RWPE2 (cell line): ENCODE results near the gene ATG7.

ENCODE experiments used
- ATAC-seq: fragments of 200-7000 bp; cut with Tn5 transposase; 3 replicates; pipeline ENCODE4 v1.9.1; 2021; ENCODE audit warnings: low read depth
- DNase-seq: peaks from one replicate; pipeline ENCODE4 v3.0.0-alpha.2; 2020; ENCODE audit warnings: low spot score
- H3K27ac ChIP-seq: fragments of 450-650 bp; 2 replicates; pipeline ENCODE4 v1.5.1; 2017; ENCODE audit warnings: mild to moderate bottlenecking; ENCODE audit not compliant: poor library complexity, severe bottlenecking
- H3K27me3 ChIP-seq: fragments of 250-450 bp; sonication (Bioruptor Pico); 2 replicates; pipeline ENCODE4 v1.5.1; 2021; ENCODE audit warnings: mild to moderate bottlenecking, moderate library complexity; ENCODE audit not compliant: insufficient read depth, poor library complexity, severe bottlenecking
- H3K36me3 ChIP-seq: fragments of 250-450 bp; sonication (Bioruptor Pico); 2 replicates; pipeline ENCODE4 v1.5.1; 2020; ENCODE audit warnings: low read depth, mild to moderate bottlenecking, moderate library complexity
- H3K4me1 ChIP-seq: fragments of 250-450 bp; sonication (Bioruptor Pico); 2 replicates; pipeline ENCODE4 v1.5.1; 2021; ENCODE audit warnings: mild to moderate bottlenecking, moderate library complexity; ENCODE audit not compliant: insufficient read depth, poor library complexity, severe bottlenecking
- H3K4me3 ChIP-seq: fragments of 250-450 bp; sonication (Bioruptor Pico); 2 replicates; pipeline ENCODE4 v1.5.1; 2021; ENCODE audit warnings: mild to moderate bottlenecking, moderate library complexity; ENCODE audit not compliant: severe bottlenecking
- H3K9me3 ChIP-seq: fragments of 250-450 bp; sonication (Bioruptor Pico); 2 replicates; pipeline ENCODE4 v1.5.1; 2021; ENCODE audit warnings: mild to moderate bottlenecking, moderate library complexity; ENCODE audit not compliant: severe bottlenecking
- TF ChIP-seq, protein P1 (sequence below): fragments of 450-650 bp; IDR thresholded peaks from one replicate; pipeline ENCODE4 v1.5.1; 2017; ENCODE audit warnings: mild to moderate bottlenecking, moderate library complexity; ENCODE audit not compliant: poor library complexity, severe bottlenecking

The ATG7 gene

DNA sequence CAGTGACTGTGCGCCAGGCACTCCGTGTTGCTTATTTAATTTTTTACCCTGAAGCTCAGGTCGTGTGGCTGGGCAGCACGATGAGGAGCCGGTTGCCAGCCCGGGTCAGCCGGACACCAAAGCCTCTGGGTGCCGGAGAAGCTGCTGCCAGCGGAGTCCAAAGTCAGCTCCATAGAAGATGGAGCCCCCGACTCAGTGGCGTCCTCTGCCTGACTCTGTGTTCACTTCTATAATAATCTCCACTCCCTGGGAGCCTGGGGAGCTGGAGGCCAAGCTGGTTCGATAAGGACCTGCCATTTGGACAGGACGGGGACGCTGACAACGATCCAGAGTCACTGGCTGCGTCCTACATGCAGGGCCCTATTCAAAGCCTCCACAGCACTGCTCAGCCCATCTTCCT lies 292.9 kb downstream of the ATG7 start:
- H3K4me1 ChIP-seq: peaks cover 41% of the 10 kb centered on the region
- TF ChIP-seq, protein P1, sequence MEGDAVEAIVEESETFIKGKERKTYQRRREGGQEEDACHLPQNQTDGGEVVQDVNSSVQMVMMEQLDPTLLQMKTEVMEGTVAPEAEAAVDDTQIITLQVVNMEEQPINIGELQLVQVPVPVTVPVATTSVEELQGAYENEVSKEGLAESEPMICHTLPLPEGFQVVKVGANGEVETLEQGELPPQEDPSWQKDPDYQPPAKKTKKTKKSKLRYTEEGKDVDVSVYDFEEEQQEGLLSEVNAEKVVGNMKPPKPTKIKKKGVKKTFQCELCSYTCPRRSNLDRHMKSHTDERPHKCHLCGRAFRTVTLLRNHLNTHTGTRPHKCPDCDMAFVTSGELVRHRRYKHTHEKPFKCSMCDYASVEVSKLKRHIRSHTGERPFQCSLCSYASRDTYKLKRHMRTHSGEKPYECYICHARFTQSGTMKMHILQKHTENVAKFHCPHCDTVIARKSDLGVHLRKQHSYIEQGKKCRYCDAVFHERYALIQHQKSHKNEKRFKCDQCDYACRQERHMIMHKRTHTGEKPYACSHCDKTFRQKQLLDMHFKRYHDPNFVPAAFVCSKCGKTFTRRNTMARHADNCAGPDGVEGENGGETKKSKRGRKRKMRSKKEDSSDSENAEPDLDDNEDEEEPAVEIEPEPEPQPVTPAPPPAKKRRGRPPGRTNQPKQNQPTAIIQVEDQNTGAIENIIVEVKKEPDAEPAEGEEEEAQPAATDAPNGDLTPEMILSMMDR: no peak
- no peak for ATAC-seq

DNA sequence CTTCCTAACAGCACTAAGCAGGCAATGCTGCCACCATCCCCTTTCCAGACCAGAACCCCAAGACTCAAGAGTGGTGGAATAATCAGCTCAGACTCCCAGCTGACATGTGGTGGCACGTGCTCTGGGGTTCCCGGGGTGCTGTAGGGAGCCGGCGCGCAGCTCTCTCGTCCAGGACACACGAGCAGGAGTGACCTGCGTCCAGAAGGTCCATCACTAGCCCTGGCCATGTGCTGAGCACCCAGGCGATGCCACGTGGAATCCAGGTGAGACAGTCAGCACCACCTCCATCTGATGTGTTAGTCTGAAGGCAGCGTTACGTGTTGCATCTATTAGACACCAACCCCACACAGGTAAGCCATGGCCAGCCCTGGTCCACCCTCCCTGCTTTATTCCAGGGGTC lies 293.3 kb downstream of the ATG7 start:
- TF ChIP-seq, protein P1: no peak
- ATAC-seq (no peak), DNase-seq (peak; percentile 47)
- no peaks in the 10 kb centered on the region for H3K9me3 ChIP-seq
- H3K4me3 ChIP-seq: no peak overlapping the region
- H3K27ac ChIP-seq: no peak overlapping the region
- H3K27me3 ChIP-seq: no peaks in the 10 kb centered on the region
- H3K4me1 ChIP-seq: peaks cover 44% of the 10 kb centered on the region
- peaks cover 33% of the 10 kb centered on the region for H3K36me3 ChIP-seq

More for the DNA sequence above, 292.9 kb downstream of the ATG7 start:
- H3K27me3 ChIP-seq: no peaks in the 10 kb centered on the region
- H3K9me3 ChIP-seq: no peaks in the 10 kb centered on the region
- no peak overlapping the region for H3K4me3 ChIP-seq
- H3K36me3 ChIP-seq: peaks cover 33% of the 10 kb centered on the region
- DNase-seq: no peak
- no peak overlapping the region for H3K27ac ChIP-seq

GRCh38 chr3:11565932-11566331 lies 293.7 kb downstream of the ATG7 start:
- Histone ChIP-seq H3K4me1 (peaks cover 48% of the 10 kb centered on the region), H3K36me3 (peaks cover 33% of the 10 kb centered on the region), H3K4me3 (no peak overlapping the region), H3K9me3 (no peaks in the 10 kb centered on the region), H3K27me3 (no peaks in the 10 kb centered on the region), H3K27ac (no peak overlapping the region)
- TF ChIP-seq, protein P1: no peak
- ATAC-seq: no peak
- no peak for DNase-seq

GRCh38 chr3:11566478-11566877 lies 294.3 kb downstream of the ATG7 start:
- peaks cover 50% of the 10 kb centered on the region for H3K4me1 ChIP-seq
- no peaks in the 10 kb centered on the region for H3K9me3 ChIP-seq
- no peak overlapping the region for H3K27ac ChIP-seq
- no peak for ATAC-seq
- no peak overlapping the region for H3K4me3 ChIP-seq
- TF ChIP-seq, protein P1: no peak
- H3K27me3 ChIP-seq: no peaks in the 10 kb centered on the region
- peaks cover 33% of the 10 kb centered on the region for H3K36me3 ChIP-seq
- DNase-seq: no peak

DNA sequence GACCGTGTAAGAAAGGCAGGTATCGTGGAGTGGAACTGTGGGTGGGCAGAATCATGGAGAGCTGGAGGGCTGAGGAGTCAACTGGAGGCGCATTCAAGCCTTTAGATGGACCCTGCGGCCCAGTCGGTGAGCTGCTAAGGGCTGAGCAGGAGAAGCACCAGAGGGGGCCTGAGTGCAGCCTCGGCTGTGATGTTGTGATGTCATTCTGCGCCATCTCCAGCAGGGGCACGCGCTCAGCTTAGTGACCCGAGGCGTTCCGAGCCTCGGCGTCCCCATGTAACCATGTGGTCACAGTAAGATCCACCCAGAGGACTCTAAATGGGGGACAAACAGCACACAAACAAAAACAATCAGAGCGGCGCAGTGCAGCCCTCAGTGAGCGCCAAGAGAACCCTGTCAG lies 294.7 kb downstream of the ATG7 start:
- TF ChIP-seq, protein P1: no peak
- ATAC-seq (no peak), DNase-seq (no peak)
- Histone ChIP-seq H3K9me3 (no peaks in the 10 kb centered on the region), H3K36me3 (peaks cover 33% of the 10 kb centered on the region), H3K27me3 (no peaks in the 10 kb centered on the region), H3K4me3 (no peak overlapping the region), H3K4me1 (peaks cover 46% of the 10 kb centered on the region), H3K27ac (no peak overlapping the region)
